Measurements from ENCODE around the gene MGLL. TPM values are rescaled to one million over a fixed set of nuclear protein-coding genes. Genes with fewer than 3 reads are reported as not detected.

The MGLL gene
- total and polyA plus RNA-seq, 4 donors, result 9.4 to 277 (median 74.2) TPM

DNA sequence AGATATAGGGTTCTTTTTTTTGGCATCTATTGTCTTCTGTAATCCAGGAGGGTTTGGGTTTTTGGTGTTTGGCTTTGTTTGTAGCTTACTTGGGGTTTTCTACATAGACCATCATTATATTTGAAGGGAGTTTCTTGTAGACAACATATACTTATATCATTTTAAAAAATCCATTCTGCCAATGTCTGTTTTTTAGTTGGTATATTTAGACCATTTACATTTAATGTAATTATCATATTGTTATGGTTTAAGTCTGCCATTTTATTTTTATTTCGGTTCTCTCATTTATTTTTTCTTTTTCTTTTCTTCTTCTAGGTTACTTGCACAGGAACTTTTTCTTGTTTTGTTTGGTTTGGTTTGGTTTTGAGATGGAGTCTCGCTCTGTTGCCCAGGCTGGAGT lies 5.5 kb upstream of the MGLL start (continued):
- no peak for TF ChIP-seq REST (IDR thresholded peaks at IDR 0.05)
- TF ChIP-seq JUND (IDR thresholded peaks at IDR 0.05), result no peak
- TF ChIP-seq EGR1 (IDR thresholded peaks at IDR 0.05; ENCODE audit: low read depth in 2 of 2), result no peak

DNA sequence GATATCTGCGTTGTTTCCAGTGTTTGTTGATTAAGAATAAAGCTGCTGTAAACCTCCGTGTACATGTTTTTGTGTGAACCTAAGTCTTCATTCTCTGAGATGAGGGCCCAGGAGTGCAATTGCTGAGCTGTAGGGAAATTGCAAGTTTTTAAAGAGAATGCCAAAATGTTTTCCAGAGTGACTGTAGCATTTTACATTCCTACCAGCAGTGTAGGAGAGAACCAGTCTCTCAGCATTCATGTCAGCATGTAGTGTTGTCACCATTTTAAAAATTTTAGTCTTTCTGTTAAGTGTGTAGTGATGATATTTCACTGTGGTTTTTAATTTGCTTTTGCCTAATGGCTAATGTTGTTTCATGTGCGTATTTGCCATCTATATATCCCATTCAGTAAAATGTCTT lies 3.4 kb upstream of the MGLL start:
- Histone ChIP-seq H3K27ac (ENCODE audit: low read depth in 1 of 2, low read length in 2 of 2) (no peak overlapping the region), H3K27me3 (ENCODE audit: control insufficient read depth in 4 of 4, insufficient read depth in 4 of 4, low read length in 3 of 4) (no peaks in the 10 kb centered on the region), H3K4me3 (ENCODE audit: low read depth in 1 of 3, low read length in 3 of 3) (no peak overlapping the region), H3K9me3 (ENCODE audit: control insufficient read depth in 4 of 4, low read length in 3 of 4) (no peaks in the 10 kb centered on the region), H3K36me3 (ENCODE audit: control insufficient read depth in 4 of 4, insufficient read depth in 3 of 4, low read depth in 1 of 4, low read length in 3 of 4) (no peaks in the 10 kb centered on the region), H3K4me1 (ENCODE audit: control insufficient read depth in 4 of 4, insufficient read depth in 4 of 4, low read length in 3 of 4) (peaks cover 0 to 22% (median 12%) of the 10 kb centered on the region in 4 donors), H3K9ac (ENCODE audit: low read depth in 1 of 2, low read length in 2 of 2) (no peak overlapping the region)
- TF ChIP-seq EGR1 (IDR thresholded peaks at IDR 0.05; ENCODE audit: low read depth in 2 of 2) (no peak), RXRA (IDR thresholded peaks at IDR 0.05) (no peak)
- TF ChIP-seq, protein P1, sequence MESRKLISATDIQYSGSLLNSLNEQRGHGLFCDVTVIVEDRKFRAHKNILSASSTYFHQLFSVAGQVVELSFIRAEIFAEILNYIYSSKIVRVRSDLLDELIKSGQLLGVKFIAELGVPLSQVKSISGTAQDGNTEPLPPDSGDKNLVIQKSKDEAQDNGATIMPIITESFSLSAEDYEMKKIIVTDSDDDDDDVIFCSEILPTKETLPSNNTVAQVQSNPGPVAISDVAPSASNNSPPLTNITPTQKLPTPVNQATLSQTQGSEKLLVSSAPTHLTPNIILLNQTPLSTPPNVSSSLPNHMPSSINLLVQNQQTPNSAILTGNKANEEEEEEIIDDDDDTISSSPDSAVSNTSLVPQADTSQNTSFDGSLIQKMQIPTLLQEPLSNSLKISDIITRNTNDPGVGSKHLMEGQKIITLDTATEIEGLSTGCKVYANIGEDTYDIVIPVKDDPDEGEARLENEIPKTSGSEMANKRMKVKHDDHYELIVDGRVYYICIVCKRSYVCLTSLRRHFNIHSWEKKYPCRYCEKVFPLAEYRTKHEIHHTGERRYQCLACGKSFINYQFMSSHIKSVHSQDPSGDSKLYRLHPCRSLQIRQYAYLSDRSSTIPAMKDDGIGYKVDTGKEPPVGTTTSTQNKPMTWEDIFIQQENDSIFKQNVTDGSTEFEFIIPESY (IDR thresholded peaks at IDR 0.05), result no peak
- 93% methylated on average over 3 of the region's 3 CpGs for WGBS
- no peak for DNase-seq (ENCODE audit: low spot score)

- no peak overlapping the region for H3K4me3 ChIP-seq (ENCODE audit: low read depth in 1 of 3, low read length in 3 of 3)
- H3K4me1 ChIP-seq (ENCODE audit: control insufficient read depth in 4 of 4, insufficient read depth in 4 of 4, low read length in 3 of 4), result peaks cover 3 to 33% (median 22%) of the 10 kb centered on the region in 4 donors
- no peaks in the 10 kb centered on the region for H3K27me3 ChIP-seq (ENCODE audit: control insufficient read depth in 4 of 4, insufficient read depth in 4 of 4, low read length in 3 of 4)
- H3K36me3 ChIP-seq (ENCODE audit: control insufficient read depth in 4 of 4, insufficient read depth in 3 of 4, low read depth in 1 of 4, low read length in 3 of 4), result no peaks in the 10 kb centered on the region
- no peak for TF ChIP-seq MAX (IDR thresholded peaks at IDR 0.05)
- no peak for TF ChIP-seq FOXA2 (IDR thresholded peaks at IDR 0.05)
- TF ChIP-seq HNF4G (IDR thresholded peaks at IDR 0.05), result no peak
- TF ChIP-seq, protein P1 (IDR thresholded peaks at IDR 0.05), result no peak
- TF ChIP-seq HNF4A (conservative IDR thresholded peaks at IDR 0.05), result no peak
- no peak for TF ChIP-seq RXRA (IDR thresholded peaks at IDR 0.05)
- TF ChIP-seq, protein P2, sequence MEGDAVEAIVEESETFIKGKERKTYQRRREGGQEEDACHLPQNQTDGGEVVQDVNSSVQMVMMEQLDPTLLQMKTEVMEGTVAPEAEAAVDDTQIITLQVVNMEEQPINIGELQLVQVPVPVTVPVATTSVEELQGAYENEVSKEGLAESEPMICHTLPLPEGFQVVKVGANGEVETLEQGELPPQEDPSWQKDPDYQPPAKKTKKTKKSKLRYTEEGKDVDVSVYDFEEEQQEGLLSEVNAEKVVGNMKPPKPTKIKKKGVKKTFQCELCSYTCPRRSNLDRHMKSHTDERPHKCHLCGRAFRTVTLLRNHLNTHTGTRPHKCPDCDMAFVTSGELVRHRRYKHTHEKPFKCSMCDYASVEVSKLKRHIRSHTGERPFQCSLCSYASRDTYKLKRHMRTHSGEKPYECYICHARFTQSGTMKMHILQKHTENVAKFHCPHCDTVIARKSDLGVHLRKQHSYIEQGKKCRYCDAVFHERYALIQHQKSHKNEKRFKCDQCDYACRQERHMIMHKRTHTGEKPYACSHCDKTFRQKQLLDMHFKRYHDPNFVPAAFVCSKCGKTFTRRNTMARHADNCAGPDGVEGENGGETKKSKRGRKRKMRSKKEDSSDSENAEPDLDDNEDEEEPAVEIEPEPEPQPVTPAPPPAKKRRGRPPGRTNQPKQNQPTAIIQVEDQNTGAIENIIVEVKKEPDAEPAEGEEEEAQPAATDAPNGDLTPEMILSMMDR (IDR thresholded peaks at IDR 0.05; ENCODE audit: low read depth, low read length, missing input control), result no peak
- no peak for TF ChIP-seq GABPA (IDR thresholded peaks at IDR 0.05 in 1 of 2, conservative IDR thresholded peaks at IDR 0.05 in 1 of 2)
- TF ChIP-seq, protein P3, sequence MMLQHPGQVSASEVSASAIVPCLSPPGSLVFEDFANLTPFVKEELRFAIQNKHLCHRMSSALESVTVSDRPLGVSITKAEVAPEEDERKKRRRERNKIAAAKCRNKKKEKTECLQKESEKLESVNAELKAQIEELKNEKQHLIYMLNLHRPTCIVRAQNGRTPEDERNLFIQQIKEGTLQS (IDR thresholded peaks at IDR 0.05), result no peak
- TF ChIP-seq YY1 (IDR thresholded peaks at IDR 0.05), result no peak
- no peak for TF ChIP-seq SP1 (IDR thresholded peaks at IDR 0.05)
- TF ChIP-seq RAD21 (IDR thresholded peaks at IDR 0.05), result no peak
- 91% methylated on average over 14 of the region's 14 CpGs for WGBS
- DNase-seq (ENCODE audit: low spot score), result no peak
- no peak overlapping the region for H3K9ac ChIP-seq (ENCODE audit: low read depth in 1 of 2, low read length in 2 of 2)
- no peaks in the 10 kb centered on the region for H3K9me3 ChIP-seq (ENCODE audit: control insufficient read depth in 4 of 4, low read length in 3 of 4)
- H3K27ac ChIP-seq (ENCODE audit: low read depth in 1 of 2, low read length in 2 of 2), result no peak overlapping the region
These were observed 2.0 kb upstream of the MGLL start for GRCh38 chr3:127824151-127824825.
